HEK293 (cell line): ENCODE measurements around the gene TTC4.

Experiments
- CTCF ChIP-seq: fragments of 450-650 bp; formaldehyde crosslinking; IDR thresholded peaks from 2 replicates; pipeline ENCODE4 v1.5.1; 2016; ENCODE audit warnings: missing biosample characterization, missing genetic modification characterization
- KLF1 ChIP-seq: fragments of 450-650 bp; formaldehyde crosslinking; IDR thresholded peaks from 2 replicates; pipeline ENCODE4 v1.5.1; 2016; ENCODE audit warnings: missing biosample characterization, missing genetic modification characterization
- ZBTB20 ChIP-seq: fragments of 450-650 bp; formaldehyde crosslinking; IDR thresholded peaks from 2 replicates; pipeline ENCODE4 v1.5.1; 2016; ENCODE audit warnings: missing biosample characterization, missing genetic modification characterization
- ZBTB7A ChIP-seq: fragments of 450-650 bp; formaldehyde crosslinking; IDR thresholded peaks from 2 replicates; pipeline ENCODE4 v1.5.1; 2016; ENCODE audit warnings: low read depth, missing biosample characterization, missing genetic modification characterization
- ZNF16 ChIP-seq: fragments of 450-650 bp; formaldehyde crosslinking; IDR thresholded peaks from 2 replicates; pipeline ENCODE4 v1.5.1; 2016; ENCODE audit warnings: low read depth, missing biosample characterization, missing genetic modification characterization
- ZNF274 ChIP-seq, 2 experiments: fragments of 200-500 bp in 1 of 2; fragments of 450-650 bp in 1 of 2; sonication (Bioruptor generic) in 1 of 2; formaldehyde crosslinking in 1 of 2; IDR thresholded peaks; 2 replicates each; pipeline versions ENCODE4 v1.5.1 to v1.6.1; 2014 to 2016; ENCODE audit warnings: borderline replicate concordance in 1 of 2, inconsistent platforms in 1 of 2, low read length in 1 of 2, missing biosample characterization in 1 of 2, missing genetic modification characterization in 1 of 2
- ZNF416 ChIP-seq: fragments of 450-650 bp; formaldehyde crosslinking; IDR thresholded peaks from 2 replicates; pipeline ENCODE4 v1.5.1; 2016; ENCODE audit warnings: missing biosample characterization, missing genetic modification characterization
- ZNF704 ChIP-seq: fragments of 450-650 bp; formaldehyde crosslinking; IDR thresholded peaks from 2 replicates; pipeline ENCODE4 v1.5.1; 2016; ENCODE audit warnings: missing biosample characterization, missing genetic modification characterization
- ZNF830 ChIP-seq: fragments of 450-650 bp; IDR thresholded peaks from 2 replicates; pipeline ENCODE4 v1.5.0; 2018; ENCODE audit warnings: missing biosample characterization, missing genetic modification characterization, low read depth, mild to moderate bottlenecking, moderate library complexity
- ZSCAN4 ChIP-seq: fragments of 450-650 bp; formaldehyde crosslinking; IDR thresholded peaks from 2 replicates; pipeline ENCODE4 v1.5.1; 2017; ENCODE audit warnings: missing biosample characterization, missing genetic modification characterization
- ZSCAN5A ChIP-seq: fragments of 450-650 bp; formaldehyde crosslinking; IDR thresholded peaks from 2 replicates; pipeline ENCODE4 v1.5.1; 2016; ENCODE audit warnings: missing biosample characterization, missing genetic modification characterization

DNA sequence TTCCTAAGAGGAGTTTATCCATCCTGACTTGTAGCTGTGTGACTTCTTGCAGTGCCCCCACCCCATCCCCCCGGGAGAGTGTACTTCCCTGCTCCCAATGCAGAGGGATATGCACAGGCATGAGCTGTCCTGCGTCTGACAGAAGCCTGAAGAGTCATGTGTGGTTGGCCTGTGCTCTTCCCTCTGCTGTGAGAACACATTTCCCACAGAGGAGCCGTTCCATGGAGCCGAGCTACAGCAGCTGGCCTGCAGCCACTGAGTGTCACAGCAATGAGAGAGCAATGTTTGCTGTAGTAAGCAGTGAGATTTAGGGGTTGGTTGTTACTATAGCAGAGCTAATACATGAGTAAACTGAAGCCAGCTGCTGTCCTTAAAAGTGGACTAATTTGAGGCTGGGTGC lies 26.6 kb downstream of the TTC4 start:
- TF ChIP-seq CTCF (tag by site-specific recombination) (no peak), ZBTB7A (tag by site-specific recombination) (no peak), ZNF16 (tag by site-specific recombination) (no peak), ZNF830 (tag by site-specific recombination) (no peak), ZSCAN4 (tag by site-specific recombination) (no peak), ZNF704 (tag by site-specific recombination) (no peak), KLF1 (tag by site-specific recombination) (no peak), ZNF416 (tag by site-specific recombination) (no peak), ZNF274 (IDR thresholded peaks at IDR 0.05; ENCODE audit: low read length) (no peak), ZNF274 (tag by site-specific recombination; IDR thresholded peaks at IDR 0.05; ENCODE audit: borderline replicate concordance) (no peak), ZSCAN5A (tag by site-specific recombination) (no peak), ZBTB20 (tag by site-specific recombination) (no peak)
